GM19467 (cell line): ENCODE results near the gene NECTIN3.

ENCODE experiments used
- ATAC-seq: cut with Tn5 transposase; IDR thresholded peaks from one replicate; pipeline ENCODE4 v1.9.1; 2021; ENCODE audit warnings: mild to moderate bottlenecking, moderate library complexity; ENCODE audit not compliant: unreplicated experiment

The NECTIN3 gene

DNA sequence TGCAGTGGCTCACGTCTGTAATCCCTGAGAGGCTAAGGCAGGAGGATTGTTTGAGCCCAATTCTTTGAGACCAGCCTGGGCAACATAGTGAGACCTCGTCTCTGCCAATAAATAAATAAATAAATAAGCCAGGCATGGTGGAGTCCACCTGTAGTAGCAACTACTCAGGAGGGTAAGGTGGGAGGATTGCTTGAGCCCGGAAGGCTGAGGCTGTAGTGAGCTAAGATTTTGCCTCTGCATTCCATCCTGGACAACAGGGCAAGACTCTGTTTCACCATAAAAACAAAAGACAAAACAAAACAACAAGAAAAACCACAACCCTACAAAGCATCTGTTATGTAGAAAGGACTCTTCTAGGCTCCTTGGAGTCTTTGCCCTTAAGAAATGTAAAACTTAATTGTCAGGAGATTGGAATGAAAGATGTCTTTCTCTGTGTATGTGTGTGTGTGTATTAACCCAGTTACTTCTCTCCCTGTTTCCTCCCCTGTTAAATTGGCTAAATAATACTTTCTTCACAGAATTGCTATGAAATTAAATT is 9.5 kb downstream of the NECTIN3 start:
- ATAC-seq: no peak

DNA sequence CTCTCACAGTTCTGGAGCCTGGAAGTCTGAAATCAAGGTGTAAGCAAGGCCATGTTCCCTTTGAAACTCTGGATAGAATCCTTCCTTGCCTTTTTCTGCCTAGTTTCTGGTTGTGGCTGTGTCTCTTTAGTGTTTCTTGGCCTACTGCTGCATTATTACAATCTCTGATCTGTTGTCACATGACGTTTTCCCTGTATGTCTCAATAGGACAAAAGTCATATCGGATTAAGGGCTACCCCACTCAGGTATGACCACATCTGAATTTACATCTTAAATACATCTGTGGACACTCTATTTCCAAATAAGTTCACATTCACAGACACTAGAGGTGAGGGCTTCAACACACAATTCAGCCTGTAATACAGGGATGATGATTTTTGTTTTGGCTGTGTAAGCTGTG is 13.3 kb downstream of the NECTIN3 start:
- ATAC-seq: no peak

- ATAC-seq: no peak
Observed at GRCh38 chr3:111087924-111088469, 16.4 kb downstream of the NECTIN3 start.

- no peak for ATAC-seq
Observed at GRCh38 chr3:111096487-111097209, 25.0 kb downstream of the NECTIN3 start.

- ATAC-seq: no peak
Observed at GRCh38 chr3:111103807-111104206, 32.2 kb downstream of the NECTIN3 start.

DNA sequence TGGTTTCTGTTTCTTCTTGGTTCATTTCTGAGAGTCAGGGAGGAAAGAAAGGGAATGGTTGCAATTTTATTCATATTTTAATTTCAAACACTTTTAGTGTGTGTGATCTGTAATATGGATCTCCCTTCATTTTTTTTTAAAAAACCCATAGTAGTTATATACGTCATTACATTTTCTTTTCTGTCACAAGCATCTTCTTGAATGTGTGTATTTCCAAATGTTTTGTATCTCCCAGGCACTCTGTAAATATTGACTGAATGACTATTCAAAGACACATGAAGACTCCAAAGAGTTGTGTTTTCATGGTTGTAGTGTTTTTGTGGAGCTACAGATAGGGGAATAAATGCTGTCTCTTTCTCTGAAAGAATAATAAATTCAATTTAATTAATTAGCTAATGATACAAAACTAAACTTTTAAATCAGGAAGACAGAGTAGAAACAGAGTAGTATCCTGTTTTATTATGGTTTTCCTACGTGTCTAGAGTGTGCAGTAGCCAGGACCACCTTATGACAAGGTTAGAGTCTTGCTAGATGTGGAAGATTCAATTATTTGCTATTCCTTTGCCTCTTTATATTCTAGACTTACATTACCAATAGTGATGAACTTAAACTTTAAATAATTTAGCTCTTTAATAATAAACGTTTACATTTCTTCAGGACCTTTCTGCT is 35.5 kb downstream of the NECTIN3 start:
- no peak for ATAC-seq

DNA sequence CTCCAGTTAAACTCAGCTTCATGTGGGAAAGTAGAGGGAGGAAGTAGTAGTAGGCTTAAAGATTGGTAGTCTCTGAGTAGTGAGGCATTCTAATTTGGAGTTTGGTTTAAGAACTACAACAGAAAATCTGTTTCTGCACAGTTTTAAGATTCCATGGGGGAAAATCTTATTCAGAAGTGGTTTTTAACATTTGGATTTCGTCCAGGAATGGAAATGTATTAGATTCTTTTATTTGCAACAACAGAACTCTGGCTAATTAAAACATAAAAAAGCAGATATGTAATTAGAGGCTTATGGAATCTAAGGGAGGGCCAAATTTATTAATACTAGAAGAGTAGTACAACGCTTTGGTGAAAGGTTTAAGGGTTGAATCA is 36.0 kb downstream of the NECTIN3 start:
- ATAC-seq: no peak

- ATAC-seq: no peak
Observed at GRCh38 chr3:111112913-111113312, 41.3 kb downstream of the NECTIN3 start.

GRCh38 chr3:111128884-111129283 is 57.3 kb downstream of the NECTIN3 start:
- no peak for ATAC-seq

DNA sequence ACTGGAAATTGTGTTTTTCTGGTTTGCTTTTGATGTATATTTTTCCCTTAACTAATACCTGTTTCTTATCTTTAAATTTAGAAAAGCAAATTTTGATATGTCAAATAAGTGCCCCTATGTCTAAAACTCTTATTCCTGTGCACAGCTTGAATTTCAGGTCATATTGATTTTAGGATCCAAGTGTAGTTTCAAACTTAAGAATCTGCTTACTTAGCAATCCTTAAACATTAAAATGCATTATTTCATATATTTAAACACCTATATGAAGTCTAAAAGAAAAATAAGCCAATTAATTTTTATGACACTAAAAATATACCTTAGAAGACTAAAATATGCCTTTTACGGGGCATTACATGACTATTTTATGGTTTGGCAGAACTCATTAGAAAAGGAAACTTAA is 59.2 kb downstream of the NECTIN3 start:
- ATAC-seq: no peak

DNA sequence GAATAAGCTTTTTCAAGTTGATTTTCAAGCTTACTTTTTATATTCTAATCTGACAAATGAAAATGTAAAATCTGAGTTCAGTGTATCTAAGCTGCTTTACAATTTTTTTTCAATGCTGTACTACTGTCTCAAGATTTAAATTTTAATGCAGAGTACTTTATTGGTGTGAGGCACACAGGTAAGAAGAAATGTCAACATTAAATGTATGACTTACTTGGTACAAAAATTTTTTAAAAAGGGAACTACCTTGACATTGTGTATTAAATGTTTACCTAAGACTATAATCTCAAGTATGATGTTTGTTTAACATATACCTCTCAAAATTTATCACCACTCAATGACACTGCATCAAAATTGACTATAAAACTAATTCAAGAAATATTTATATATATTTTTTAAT is 62.7 kb downstream of the NECTIN3 start:
- ATAC-seq: no peak

DNA sequence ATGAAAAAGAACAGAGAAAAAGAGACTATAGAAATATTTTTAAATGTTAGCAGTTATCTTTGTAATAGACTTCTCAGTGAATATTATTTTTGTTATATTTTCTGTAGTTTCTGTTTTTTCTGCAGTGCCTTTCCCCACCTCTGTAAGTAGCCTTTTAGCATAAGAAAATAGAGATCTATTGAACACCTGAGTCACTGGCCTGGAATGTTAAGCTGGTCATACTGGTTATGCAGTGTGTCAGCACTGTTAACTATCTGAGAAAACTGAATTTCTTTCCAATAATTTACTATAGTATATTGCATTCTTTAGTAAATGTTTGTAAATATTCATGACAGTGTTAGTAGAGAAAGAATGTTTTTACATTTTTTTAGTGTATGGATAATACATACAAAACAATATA is 79.8 kb downstream of the NECTIN3 start:
- ATAC-seq: no peak

- ATAC-seq: no peak
Observed at GRCh38 chr3:111152496-111152895, 80.9 kb downstream of the NECTIN3 start.

- ATAC-seq: no peak
Observed at GRCh38 chr3:111156517-111156916, 84.9 kb downstream of the NECTIN3 start.

- no peak for ATAC-seq
Observed at GRCh38 chr3:111159391-111159790, 87.8 kb downstream of the NECTIN3 start.

DNA sequence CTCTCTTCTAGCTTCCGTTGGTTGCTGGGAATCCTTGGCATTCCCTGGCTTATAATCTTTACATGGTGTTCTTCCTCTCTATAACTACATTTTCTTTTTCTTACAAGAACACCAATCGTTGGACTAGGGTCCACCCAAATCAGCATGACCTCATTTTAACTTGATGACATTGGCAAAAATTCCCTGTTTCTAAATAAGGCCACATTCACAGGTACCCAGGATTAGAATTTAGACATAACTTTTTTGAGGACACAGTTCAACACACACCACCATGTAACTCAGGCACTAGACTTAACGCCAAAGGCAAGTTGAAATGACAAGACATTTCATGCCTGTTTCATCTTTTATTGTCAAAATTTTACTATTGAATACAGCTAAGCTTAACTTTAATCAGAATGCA is 93.0 kb downstream of the NECTIN3 start:
- ATAC-seq: no peak

GRCh38 chr3:111165411-111165810 is 93.8 kb downstream of the NECTIN3 start:
- no peak for ATAC-seq

GRCh38 chr3:111173328-111173900 is 101.8 kb downstream of the NECTIN3 start:
- ATAC-seq: no peak

GRCh38 chr3:111173906-111174305 is 102.3 kb downstream of the NECTIN3 start:
- ATAC-seq: no peak

GRCh38 chr3:111190518-111190917 is 118.9 kb downstream of the NECTIN3 start:
- ATAC-seq: no peak

- no peak for ATAC-seq
Observed at GRCh38 chr3:111193472-111193871, 121.9 kb downstream of the NECTIN3 start.

DNA sequence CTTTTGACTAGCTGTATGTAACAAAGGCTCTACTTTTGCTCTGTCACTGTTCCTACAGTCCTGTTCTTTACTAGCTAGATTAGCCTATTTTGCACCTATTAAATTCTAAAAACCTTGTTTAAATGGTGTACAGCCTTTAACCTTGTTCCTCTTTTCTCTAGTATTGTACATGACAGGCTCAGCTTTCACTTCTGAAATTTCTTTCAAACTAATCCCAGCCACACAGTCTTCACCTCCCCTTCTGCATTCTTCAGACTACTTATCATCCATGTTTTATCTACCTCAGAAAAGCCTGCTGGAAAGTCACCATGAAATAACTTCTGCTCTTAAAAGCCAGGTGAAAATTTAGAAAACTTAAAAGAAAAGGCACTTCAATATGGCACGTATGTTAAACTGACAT is 122.4 kb downstream of the NECTIN3 start:
- no peak for ATAC-seq
